ENCODE results near the gene BLOC1S5.
A peak's percentile ranks its signal among the peaks of the same experiment; 100 is the strongest.
"Not testable (repeated sequence)": the region's sequence is repeated elsewhere in the genome, so short reads cannot be mapped to it uniquely, and the experiment has no call there.

The BLOC1S5 gene

DNA sequence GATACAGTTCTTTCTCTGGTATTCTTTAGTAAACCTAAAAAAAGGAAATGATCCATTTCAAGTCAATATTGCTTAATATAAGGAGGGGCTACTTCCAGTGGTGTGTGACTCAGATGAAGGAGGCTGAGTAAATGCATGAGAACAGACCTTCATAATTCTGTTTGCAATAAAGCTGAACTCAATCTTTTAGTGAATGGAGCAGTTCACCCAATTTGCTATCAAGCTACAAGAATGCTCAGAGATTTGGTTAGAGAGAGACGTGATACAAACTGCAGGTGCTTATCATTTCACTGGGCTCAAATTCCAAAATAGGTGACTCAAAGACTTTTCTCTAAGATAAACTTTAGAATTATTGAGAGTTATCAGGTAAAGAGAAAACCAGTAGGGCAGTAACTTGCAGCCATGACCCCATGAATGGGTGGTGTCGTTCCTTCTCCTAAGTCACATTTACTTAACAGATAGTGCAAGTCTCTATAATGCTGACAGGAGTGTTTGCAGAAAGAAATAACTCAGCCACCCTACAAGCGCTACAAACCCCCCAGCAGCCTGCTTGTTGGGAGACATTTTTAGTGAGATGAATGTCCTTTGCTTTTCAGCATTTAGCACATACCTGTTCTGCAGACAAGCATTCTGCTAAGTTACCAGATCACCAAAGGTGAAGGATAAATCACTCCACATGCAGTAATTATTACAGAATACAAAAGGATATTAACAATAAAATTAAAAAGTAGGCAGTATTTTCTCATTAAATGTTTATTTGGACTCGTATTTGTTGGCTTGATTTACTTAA is 16.4 kb upstream of the BLOC1S5 start:
- DNase-seq, result peak; percentile 91

DNA sequence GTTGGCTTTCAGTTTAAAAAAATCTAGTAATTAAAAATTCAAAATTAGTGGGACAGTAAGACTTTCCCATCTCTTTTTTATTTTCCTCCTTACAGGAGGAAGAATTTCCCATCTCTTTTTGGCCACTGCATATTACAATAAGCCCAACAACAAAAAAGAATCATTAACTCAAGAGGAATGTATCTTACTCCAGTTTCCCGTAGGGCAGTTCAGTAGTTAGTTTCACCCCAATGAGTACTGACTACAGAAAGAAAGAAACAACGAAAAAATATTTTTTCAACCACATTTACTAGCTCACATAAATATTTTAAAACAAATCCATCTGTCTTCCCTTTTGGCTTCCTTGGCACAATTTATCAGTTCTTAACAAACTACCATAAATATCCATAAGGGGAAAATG is 14.9 kb upstream of the BLOC1S5 start:
- no peak for DNase-seq

- DNase-seq, result no peak
These were observed 13.8 kb upstream of the BLOC1S5 start for GRCh38 chr6:8077991-8078390.

- DNase-seq, result no peak
These were observed 11.5 kb upstream of the BLOC1S5 start for GRCh38 chr6:8075704-8076103.

- no peak for DNase-seq
These were observed 11.0 kb upstream of the BLOC1S5 start for GRCh38 chr6:8075185-8075584.

DNA sequence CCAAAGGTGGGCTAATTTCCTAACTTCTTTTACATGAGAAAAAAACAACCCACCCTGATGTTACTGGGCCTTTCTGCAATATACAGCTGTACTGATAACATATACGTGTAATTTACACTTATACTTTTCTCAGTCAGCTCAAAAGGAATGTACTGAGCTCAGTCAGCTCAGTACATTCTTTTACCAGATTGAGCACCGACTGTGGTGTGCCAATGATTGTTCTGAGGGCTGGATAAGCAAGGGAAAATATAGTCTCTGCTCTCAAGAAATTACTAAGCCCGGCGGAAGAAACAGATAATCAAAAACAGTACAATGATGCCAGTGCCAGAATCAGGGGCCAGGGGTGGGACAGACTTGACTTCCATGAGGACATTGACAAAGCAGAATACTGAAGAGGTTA is 10.0 kb upstream of the BLOC1S5 start:
- DNase-seq, result no peak

GRCh38 chr6:8073758-8074157 is 9.6 kb upstream of the BLOC1S5 start:
- no peak for DNase-seq

DNA sequence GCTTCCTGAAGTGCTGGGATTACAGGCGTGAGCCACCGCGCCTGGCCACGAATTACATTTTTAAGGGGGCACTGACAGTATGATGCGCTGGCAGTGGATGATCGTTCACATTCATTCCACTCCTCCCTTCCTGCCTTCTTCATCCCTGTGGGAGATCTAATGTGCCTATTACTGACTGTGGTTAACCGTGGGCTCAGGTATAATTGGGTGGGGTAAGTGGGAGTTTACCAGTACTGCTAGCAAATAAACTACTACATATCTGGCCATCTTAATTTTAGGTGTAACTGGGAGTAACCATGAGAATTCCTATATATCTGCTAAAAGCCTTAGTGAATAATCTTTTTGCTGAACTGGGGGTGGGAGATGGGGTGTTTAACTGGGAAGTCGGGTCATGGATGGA is 6.5 kb upstream of the BLOC1S5 start:
- DNase-seq, result no peak

- no peak for DNase-seq
These were observed 5.6 kb upstream of the BLOC1S5 start for GRCh38 chr6:8069631-8070284.

DNA sequence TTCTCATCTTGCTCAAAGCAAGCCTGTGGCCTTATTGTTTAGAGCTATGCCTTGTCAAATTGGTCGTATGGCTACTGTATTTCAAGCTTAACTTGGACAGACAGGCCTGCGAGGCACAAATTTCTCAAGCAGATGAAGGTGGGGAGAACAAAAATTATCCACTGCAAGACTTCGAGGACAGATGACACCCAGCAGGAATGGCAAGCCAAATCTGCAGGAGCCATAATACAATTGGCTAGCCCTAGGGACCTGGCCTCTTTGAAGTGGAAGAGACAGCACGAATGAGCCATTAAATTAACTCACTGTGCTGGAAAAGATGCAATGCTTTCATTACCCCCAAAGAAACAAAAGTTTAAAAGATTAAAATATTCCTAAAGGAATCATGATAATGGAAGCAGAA is 5.0 kb upstream of the BLOC1S5 start:
- DNase-seq, result no peak

DNA sequence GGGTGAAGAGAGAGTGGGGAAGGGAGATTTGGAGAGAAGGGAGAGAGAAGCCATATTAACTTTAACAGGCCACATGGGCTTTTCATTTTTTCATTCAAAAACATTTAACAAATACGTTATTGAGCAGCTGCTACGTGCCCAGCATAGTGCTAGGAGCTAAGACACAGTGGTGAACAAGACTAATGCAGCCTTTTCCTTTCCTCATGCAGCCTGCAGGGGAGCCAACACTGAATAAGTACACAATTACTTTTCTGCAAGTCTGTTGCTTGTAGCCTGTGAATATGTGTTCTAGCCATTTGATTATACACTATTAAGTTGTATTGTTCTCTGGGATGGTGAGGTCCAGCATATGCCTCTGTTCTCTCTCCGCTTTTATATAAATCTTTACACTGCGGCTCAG is 1.9 kb upstream of the BLOC1S5 start:
- no peak for DNase-seq

DNA sequence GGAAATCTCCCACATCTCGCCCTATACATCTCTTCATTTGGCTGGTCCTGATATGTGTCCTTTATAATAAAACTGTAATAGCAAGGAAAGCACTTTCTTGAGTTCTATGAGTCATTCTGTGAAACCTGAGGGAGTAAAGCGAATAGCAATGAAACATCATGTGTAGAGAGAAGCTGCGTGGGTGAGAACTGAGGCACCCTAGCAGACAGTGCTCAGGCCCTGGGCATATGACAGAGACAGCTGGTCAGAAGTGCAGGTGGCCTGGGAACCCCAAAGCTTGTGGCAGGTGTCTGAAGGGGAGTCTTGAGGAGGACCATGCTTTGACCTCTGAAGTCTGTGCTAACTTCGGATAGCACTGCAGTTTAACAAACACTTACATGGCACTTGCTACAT is 1.3 kb upstream of the BLOC1S5 start:
- peak; percentile 51 for DNase-seq

- DNase-seq, result no peak
These were observed 689 bp upstream of the BLOC1S5 start for GRCh38 chr6:8064638-8065518.

- DNase-seq, result no peak
These were observed 2.5 kb downstream of the BLOC1S5 start for GRCh38 chr6:8061736-8062135.

DNA sequence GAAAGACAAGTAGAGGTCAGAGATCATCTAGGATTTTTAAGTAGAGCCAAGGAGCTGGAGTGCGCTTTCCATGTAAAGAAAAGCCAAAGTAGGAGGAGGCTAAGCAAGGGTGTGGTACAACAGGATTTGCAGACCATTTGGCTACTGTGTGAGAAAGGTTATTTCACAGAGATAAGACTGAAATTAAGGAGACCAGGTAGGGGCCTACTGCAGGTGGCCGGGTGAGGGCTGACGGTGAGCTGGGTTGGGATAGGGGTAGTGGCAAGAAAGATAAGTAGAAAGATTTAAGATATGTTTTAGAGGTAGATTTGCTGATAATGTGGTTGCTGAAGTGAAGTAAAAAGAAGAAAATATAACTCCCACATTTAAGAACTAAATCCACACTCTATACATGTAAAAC is 3.8 kb downstream of the BLOC1S5 start:
- no peak for DNase-seq

- DNase-seq, result peak; percentile 53
These were observed 5.1 kb downstream of the BLOC1S5 start for GRCh38 chr6:8059129-8059528.

DNA sequence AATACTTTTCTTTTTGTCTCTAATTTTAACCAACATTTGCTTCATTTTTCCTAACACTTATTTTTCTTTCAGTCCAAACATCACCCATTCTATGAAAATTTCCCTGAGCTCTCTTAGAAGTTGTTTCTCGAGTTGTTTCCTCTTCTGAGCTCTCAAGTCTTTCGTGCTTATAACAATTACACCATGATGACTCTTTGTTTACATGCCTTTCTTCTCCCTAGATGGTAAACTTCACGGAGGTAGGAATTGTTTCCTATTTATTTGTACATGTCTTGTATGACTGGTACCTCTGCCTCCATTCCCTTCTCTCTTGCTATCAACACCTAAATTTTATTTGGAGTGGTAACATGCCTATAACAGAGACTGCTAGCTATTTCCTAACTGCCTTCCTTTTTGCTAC is 6.4 kb downstream of the BLOC1S5 start:
- no peak for DNase-seq

- DNase-seq, result no peak
These were observed 6.9 kb downstream of the BLOC1S5 start for GRCh38 chr6:8057263-8057662.

- no peak for DNase-seq
These were observed 9.9 kb downstream of the BLOC1S5 start for GRCh38 chr6:8054276-8054675.

DNA sequence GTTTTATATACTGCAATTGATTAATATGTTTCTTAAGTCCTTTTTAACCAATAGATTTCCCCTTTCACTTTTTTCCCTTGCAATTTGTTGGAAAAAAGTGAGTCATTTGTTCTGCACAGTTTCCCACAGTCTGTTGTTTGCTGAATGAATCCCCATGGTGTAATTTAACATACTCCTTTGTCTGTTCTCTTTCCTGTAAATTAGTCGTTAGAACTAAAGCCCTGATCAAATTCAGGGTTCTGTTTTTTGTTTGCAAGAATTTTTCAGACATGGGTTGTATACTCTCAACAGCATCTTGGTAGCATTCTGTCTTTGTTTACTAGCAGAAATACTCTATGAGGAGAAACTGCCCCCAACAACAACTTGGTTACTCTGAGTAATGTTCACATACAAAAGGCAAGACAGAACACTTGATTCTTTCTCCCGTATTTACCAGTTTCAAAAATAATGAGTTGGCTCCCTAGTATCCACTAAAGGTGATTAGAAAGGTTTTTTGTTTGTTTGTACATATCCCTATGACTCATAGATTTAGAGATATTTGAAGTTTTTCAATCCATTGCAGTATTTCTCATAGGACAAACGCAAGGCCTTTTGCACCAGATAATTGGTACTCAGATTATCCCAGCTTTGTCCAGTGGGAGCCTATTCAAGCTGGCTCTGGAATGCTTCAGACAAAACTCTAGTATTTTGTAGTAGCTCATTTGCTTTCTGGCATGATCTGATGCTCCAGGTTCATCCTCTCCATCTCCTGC is 16.5 kb downstream of the BLOC1S5 start:
- DNase-seq, result no peak

GRCh38 chr6:8045769-8046168 is 18.4 kb downstream of the BLOC1S5 start:
- DNase-seq, result not testable (repeated sequence)

GRCh38 chr6:8043221-8043620 is 21.0 kb downstream of the BLOC1S5 start:
- no peak for DNase-seq
